CD4-positive, alpha-beta T cell treated with Interleukin-4 for 4 hours (primary cell): ENCODE data around the gene TMEM135.

Experiments
- DNase-seq: peaks from one replicate; pipeline ENCODE4 v3.0.0-alpha.2; 2020

Gene TMEM135

DNA sequence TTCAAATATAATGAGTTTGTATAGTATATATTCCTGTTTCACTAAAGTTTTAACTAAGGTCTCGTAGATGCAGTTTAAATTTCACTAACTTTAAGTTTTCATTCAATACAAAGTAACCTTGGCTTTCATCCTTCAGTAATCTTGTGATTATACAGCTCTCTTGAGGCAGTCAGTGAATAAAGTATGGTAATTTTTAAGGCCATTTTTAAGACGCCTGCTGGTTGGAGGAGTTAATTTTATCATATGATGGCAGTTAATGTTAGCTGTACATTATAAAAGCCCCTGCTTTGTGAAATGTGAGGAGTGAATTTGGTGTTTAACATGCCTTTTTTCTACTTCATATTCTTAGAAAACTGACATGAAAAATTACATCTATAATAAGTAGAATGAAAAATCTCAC, 163.6 kb downstream of the TMEM135 start:
- DNase-seq, result no peak

DNA sequence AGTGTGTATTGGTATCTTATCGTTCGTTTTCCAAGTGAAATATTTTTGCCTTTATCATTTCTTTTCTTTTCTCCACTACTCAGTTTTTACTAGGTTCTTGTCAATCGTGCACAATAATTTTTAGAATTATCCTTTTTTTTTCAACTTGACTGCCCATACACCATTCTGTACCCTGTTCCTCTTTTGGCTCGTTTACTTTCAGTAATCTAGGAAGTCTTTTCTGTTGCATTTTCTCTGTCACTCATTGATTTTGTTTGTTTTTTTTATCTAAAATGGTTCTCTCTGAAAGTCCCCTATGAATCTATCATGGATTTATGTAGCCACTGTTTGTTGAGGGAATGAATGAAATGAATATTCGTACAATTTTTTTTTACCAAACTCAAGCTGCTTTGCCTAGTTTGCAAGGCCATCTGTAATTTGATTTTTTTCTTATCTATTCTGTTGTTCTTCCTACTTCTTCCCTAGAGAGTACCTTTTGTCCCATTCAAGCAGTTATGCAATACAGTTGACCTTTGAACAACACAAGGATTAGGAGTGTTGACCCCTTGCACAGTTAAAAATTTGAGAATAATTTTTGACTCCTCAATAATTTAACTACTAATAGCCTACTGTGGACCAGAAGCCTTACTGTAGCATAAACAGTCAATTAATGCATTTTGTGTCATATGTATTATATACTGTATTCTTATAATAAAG, 166.3 kb downstream of the TMEM135 start:
- DNase-seq, result no peak

DNA sequence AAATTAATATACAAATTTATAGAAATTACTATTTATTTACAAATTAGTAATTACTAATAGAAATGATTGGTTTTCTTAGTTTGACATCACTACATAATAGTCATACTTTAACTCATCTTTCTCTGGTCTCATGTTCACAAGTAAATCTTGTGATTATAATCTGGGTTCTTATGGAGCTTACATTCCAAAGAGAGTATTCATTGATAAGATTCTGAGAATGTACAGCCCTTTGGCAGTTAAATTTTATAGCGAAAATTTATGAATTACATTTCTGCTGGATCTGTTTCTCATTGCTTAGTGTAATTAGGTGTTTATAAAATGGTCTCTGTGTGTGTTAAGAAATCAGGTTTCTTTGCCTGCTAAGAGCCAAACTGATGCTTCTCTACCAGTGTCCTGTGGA, 175.2 kb downstream of the TMEM135 start:
- no peak for DNase-seq

DNA sequence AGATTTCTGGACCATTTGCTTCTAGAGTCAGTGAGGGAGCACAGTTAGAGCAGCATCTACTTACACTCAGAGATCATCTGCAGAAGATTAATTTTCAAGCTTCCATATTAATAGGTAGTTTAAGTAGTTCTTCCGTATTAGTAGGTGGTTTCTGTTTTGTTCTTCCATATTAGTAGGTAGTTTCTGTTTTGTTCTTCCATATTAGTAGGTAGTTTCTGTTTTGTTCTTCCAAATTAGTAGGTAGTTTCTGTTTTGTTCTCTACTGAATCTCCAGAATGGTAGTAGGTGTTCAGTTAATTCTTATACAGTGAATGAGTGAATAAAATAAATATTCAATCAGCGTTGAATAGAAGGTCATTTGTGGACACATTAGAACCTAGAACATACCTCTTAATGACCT, 175.7 kb downstream of the TMEM135 start:
- peak; percentile 11 for DNase-seq

DNA sequence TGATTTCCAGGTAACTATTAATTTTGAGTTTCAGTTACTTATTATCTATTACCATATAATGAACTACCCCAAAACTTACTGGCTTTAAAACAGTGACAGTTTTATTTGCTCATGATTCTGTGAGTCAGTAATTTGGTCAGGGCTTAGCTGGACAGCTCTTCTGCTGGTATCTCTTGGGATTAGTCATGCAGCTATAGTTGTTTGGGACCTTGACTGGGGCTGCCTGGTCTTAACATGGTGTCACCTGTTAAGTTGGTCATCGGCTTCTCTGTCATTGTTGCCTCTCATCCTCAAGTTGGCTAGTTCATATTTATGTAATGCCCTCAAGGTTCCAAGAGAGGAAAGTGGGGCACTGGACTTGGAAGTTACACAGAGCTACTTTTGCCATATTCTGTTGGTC, 177.5 kb downstream of the TMEM135 start:
- DNase-seq, result no peak

DNA sequence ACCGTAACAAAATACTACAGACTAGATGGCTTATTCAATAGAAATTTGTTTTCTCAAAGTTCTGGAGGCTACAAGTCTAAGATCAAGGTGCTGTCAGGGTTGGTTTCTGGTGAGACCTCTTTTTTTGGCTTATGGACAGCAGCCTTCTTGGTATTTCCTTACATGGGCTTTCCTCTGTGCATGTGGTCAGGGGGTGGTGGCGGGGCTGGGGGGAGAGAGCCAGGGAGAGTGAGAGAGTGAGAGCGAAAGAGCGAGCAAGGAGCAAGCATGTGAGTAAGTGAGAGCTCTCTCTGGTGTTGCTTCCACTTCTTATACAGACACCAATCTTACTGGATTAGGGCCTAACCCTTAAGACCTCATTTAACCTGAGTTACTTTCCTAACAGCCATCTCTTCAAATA, 181.5 kb downstream of the TMEM135 start:
- no peak for DNase-seq

DNA sequence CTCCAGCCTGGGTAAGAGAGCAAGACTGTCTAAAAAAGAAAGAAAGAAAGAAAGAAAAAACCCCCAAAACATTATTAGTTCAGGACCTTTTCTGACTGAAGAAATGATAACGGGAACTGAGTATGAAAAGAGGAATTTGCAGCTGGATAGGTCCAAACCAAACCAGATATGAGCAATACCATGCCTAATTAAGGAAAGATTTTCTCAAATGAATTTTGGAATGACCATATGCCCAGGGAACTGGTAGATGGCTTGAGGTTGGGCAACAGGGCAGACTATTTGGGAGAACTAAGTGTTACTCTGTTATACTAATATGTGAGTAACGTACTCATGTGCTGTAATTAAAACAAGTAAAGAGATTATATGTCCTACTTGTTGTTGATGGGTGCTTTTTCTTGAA, 186.1 kb downstream of the TMEM135 start:
- DNase-seq, result no peak

DNA sequence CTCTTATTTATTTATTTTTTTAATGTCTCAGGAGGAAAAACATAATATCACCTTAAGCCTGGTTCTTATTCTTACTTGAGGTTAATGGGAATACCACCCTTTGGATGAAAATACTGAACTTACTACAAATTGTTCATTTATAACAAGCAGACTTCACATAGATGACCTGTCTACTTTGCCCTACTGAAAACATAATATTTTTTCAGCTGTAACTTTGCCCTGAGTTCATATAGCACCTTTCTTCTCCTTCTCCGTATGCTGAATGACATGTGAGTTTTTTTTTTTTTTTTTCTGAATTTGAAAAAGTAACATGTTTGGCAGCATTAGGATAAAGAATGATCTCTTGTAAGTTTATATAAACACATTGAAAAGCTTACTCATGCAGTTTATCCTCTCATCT, 186.8 kb downstream of the TMEM135 start:
- DNase-seq, result no peak

DNA sequence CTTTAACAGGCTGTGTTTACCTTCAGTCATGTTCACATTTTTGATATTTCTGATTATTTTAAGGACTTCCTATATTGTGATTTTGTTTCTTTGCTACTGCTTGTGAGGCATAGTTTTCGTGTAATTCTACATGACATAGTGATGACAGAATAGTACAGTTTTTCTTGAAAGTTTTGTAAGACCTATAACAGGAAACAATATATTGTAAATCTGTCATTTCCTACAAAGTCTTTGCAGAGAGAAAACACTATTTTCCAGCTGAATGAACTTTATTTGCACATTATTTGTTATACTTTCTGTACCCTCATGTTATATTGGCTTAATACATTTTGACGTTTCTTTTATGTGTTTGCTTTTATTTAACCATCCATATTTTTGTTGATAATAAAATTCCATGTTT, 191.1 kb downstream of the TMEM135 start:
- DNase-seq, result no peak

DNA sequence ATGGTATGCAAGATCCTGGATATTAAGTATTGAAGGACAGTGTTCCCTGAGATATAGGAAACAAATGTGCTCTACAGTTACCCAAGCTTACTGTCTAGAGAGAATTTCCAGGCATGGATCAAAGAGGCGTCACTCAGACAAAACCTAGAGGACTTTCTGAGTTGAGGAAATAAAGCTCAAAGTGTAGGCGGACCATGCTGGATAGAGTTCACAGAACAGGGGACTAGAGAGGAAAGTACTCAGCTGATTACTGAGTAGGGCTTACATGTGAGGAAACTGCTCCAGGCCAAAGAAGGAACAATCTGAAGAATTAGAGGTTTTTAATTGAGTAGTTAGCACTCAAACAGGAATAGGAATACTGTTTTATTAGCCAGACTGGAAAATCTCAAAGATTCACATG, 193.3 kb downstream of the TMEM135 start:
- no peak for DNase-seq

DNA sequence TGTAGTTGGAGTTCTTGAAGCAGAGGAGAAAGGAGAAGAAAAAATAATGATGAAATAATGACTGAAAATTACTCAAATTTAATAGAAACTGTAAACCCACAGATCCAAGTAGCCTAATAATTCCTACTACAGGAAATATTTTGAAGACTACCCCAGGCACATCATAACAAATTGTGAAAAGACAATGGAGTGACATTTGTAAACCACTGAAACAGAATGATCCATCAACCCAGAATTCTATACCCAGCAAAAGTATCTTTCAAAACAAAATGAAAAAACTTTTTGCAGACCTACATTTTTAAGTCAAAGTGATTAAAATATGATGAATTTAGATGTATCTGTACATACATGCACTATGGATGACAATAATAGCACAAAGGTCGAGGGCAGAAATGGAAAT, 194.6 kb downstream of the TMEM135 start:
- no peak for DNase-seq

DNA sequence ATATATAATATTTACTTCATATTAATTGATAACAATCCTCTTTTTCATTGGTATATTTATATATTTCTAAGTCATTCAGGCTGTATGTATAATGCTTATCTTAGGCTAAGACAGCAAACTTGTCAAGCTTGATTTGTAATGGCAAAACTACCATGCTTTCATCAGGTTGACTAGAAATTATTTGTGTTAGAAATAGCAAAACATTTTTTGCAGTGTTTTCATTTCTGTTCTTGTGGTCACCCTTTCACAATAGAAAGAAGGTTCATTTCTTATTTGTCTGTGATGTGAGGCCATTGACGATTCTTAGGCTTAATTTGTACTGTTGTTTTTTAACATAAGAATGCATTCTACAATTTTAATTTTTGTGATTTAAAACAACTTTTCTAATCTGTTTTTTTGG, 197.6 kb downstream of the TMEM135 start:
- DNase-seq, result no peak

DNA sequence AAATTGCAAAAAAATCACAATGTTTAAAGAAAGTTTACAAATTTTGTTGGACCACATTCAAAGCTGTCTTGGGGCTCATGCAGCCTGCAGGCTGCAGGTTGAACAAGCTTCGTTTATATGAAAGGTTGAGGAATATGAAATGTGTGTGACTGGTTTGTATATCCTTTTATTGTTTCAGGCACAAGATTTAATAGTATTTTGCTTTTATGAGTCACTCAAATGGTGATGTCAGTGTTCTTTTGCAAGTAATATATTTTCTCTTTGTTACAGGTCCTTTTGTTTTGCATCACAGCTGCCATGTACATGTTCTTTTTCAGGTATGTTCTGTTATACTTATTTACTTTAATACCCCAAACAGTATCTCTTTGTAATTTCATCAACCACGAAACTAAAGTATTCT, 198.6 kb downstream of the TMEM135 start:
- DNase-seq, result no peak

DNA sequence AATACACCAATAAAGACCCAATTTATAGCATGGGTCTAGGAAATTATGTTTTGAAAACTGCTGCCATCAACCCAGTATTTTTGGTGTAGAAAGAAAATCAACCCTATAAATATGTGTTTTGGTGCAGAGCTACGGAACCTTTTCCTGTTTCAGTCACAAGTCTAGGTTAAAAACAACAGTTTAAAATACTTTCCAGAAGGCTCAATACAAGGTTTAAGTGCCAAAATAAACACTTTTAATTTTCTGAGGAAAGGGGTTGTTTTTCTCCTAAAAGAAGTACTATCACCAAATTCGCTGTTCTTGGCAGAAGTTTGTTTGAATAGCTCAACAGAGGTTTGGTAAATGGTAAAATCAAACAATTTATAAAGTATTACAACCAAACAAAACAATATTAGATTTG, 201.3 kb downstream of the TMEM135 start:
- no peak for DNase-seq

DNA sequence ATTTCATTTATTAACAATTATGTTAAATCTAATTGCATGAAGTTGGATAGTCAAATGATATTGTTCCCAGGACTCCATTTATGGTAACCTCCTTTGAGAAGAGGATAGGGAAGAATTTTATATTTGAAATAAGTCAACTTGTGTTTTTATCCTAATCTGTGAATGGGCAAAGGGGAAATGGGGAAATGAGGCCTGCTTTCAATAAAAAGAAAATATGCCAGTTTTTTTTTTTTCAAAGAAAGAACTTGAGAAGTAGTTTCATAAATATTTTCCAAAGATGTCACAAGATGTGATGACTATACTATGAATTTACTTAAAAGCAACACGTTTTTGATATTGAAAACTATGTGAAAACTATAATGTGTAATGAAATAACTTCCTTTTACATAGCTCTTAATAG, 201.8 kb downstream of the TMEM135 start:
- DNase-seq, result no peak

DNA sequence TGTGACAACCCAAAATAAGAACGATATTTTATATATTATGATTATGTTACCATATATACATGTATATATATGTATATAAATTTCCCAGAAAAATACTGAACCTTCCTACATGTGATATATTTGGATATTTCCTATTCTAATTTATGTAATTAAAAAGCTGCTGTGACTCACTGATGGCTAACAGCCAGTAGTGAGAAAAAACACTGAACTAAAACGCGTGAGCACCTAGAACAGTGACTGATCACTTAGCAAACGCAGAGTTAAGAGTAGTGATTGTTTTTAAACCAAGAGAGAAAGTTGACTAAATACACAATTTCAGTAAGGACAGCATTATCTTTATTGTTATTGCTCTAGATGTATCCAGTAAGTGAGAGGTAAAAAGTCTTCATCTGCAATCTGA, 213.8 kb downstream of the TMEM135 start:
- DNase-seq, result no peak

DNA sequence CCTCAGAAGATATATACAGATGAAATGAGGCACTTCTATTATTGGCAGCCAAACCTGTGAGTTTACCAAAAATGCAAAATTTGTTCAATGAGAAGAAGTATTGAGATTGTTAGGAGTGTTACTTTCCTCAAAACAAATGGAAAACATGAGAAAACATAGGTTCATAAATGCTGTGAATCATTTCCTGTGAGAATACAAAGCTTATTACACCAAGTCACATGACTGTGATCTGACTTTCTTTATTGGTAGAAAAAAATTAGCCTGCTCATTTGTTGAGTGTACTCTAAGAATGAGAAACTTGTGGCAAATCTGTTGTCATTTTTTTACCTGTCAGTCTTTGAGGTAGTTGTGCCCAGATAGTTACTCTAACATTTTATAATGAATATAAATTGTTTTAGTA, 215.1 kb downstream of the TMEM135 start:
- DNase-seq, result peak; percentile 0

DNA sequence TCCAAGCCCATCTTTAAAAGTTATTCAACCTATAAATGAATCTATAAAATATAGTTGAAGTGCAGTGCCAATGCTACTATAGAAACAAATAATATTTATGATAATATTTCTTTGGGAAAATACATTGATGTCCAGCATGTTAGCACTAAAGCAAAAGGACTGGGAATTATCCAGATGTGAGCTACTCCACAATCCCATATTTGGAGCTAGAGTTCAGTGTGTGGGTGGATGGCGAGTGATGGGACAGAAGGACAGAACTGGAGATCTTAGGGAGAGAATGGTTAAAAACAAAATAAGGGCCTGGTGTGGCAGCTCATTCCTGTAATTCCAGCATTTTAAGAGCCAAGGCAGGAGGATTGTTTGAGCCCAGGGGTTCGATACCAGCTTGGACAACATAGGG, 216.8 kb downstream of the TMEM135 start:
- DNase-seq, result no peak

DNA sequence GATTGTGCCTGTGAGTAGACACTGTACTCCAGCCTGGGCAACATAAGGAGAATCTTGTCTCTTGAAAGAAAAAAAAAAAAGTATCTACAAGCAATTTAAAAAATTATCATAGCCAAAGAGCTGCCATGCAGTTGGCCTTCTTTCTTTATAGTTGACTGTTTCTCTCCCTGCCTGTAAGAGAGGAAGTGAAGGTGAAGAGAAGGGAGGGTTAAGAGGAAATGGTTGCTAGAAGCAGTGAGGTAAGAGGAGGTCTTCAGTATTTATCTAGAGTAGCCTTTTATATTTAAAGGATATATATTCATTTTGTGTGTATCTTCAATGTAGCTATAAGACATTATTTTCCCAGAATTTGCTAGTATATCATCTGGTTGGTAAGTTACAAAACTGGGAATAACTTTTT, 217.9 kb downstream of the TMEM135 start:
- no peak for DNase-seq

DNA sequence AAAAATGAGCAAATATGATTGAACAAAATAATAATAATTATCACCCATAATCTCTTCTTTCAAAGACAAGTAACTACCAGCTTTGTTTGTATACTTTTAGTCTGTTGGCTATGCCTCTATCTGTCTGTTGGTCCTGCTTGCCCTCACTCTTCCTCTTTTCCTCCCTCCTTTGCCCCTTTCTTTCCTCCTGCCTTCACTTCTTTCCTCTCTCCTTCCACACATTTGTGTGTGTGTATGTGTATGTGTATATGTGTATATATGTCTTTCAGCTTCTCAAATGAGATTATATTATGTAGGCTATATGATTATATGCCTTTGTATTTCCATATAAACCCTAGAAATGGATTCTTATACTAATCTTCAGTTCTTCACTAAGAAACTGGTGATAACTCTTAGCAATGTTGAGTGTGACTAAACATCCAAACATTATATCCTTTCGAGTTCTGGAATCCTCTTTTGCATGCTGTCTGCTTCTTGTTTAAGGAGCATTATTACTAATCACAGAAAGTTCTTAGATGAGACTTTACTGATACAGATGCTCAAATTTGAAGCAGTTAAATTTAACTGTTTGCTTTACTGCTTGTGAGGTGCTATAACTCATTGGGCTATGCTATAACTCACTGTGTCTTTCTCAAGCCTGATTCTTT, 219.1 kb downstream of the TMEM135 start:
- no peak for DNase-seq

DNA sequence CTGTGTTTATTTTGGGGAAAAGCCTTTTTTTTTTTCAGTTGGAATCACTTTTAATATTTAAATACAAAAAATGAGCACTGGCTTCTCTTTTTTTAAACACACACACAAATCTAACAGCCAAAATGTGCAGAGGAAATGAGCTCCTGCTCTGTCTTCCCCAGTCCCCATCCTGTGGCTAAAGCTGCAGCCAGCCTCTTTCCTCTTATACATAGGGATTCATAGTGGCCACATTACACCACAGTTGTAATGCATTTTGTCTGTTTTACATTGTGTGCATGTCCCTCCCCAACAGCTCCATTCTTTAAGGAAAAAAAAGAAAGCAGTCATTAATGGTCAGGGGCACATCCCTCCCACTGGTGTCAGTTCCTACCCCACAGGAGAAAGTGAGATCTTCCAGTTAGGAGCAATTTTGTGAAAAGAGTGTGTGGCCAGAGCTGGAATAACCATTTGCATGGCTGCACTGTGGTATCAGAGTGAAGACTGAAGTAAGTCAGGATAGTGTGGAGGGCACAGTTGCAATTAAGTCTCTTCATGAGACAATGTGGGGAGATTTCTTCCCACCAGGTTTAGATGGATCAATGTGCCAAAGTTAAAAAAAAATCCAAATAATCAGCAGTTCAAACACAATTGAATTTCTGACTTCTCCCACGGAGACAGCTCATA, 220.6 kb downstream of the TMEM135 start:
- no peak for DNase-seq

DNA sequence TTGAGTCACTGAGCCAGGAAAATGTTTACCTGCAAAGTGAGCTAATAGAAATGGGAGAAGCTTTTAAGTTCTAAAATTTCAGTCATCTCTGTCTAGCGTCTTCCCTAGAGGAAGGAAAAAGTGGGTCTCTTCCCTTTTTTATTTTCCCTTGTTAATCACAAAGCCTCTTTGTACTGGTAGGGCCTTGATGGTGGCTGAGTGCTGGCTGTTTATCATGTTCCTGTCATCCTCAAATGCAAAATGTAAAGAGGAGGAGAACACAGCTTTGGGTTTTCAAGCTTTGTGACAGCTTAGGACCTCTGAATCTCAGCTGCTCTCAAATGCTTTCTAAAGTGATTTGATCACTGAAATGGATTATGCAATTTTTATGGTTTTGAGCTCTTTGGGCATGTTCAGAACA, 222.0 kb downstream of the TMEM135 start:
- DNase-seq, result no peak

DNA sequence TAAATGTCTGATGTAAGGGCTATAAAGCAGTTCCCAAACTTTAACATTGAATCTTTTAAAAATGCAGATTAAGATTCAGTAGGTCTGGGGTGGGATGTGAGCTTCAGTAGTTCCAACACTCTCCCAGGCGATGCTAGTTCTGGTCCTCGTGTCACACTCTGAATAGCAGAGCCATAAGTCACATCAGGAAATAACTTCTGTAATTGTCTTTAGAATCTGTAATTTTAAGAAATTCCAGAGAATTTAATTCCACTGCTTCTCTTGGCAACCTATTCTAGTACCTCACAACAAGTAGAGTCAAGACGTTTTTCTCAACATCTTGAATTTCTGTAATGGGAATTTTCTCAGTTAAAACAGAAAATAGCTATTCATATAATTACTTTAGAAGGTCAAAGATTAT, 223.1 kb downstream of the TMEM135 start:
- DNase-seq, result no peak

DNA sequence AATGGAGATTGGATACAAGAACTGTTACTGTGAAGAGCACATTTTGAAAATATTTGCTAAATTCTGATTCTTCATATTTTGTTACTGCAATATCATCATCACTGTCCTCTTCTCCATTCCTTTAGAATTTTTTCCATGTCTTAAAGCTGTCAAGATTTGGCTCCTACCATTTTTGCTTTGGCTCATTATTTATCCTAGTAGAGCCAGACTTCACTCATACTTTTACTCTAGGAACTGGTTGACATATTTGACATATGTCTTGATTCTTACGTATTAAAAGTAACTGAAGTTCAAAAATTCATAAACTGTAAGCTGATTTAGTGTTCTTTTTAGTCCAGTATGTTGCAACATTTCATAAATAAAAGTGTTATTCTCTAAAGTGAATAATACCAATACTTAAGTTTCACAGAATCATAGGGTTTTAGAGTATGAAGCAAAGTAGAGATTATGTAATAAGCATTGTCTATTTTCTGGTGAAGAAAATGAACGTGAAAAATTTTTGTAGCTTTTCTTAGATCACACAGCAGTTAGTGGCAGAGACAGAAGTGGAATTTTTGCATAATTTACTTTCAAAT, 225.6 kb downstream of the TMEM135 start:
- DNase-seq, result no peak
